Transverse colon (tissue), 4 donors: ENCODE measurements around the gene MTA1. TPM values are rescaled to one million over a fixed set of nuclear protein-coding genes. Genes with fewer than 3 reads are reported as not detected.

Source experiments
- DNase-seq: peaks from one replicate; pipeline ENCODE4 v3.0.0-alpha.2; 2019
- H3K27ac ChIP-seq, 4 donors: fragments of 200-600 bp; sonication (generic); 2 replicates each; pipeline ENCODE4 v1.5.1; 2016 to 2018; ENCODE audit warnings: inconsistent platforms in 4 of 4
- H3K27me3 ChIP-seq: fragments of 200-600 bp; sonication (generic); 2 replicates; pipeline ENCODE4 v1.5.1; 2017; ENCODE audit warnings: inconsistent platforms
- H3K36me3 ChIP-seq, 4 donors: fragments of 200-600 bp; sonication (generic); 2 replicates each; pipeline ENCODE4 v1.5.1; 2017 to 2019; ENCODE audit warnings: inconsistent platforms in 4 of 4
- H3K4me1 ChIP-seq, 4 donors: fragments of 200-600 bp; sonication (generic); 2 replicates each; pipeline ENCODE4 v1.5.1; 2017 to 2020; ENCODE audit warnings: inconsistent platforms in 4 of 4
- H3K4me3 ChIP-seq, 4 donors: fragments of 200-600 bp; sonication (generic); 1 replicate in 1 of 4; 2 replicates in 3 of 4; pipeline versions ENCODE4 v1.5.1 to v1.6.1; 2017 to 2019; ENCODE audit warnings: inconsistent platforms in 4 of 4
- H3K9me3 ChIP-seq, 2 donors: fragments of 200-600 bp; sonication (generic); 2 replicates each; pipeline ENCODE4 v1.5.1; 2017 to 2019; ENCODE audit warnings: inconsistent platforms in 2 of 2
- EP300 ChIP-seq: sonication (generic); formaldehyde crosslinking; IDR thresholded peaks from one replicate; pipeline ENCODE4 v1.6.1; 2017; ENCODE audit warnings: antibody characterized with exemption, low read depth
- POLR2A ChIP-seq: fragments of 450-650 bp; IDR thresholded peaks from one replicate; pipeline ENCODE4 v1.6.1; 2016; ENCODE audit warnings: antibody characterized with exemption, mild to moderate bottlenecking, moderate library complexity
- POLR2AphosphoS5 ChIP-seq, 3 donors: sonication (generic); formaldehyde crosslinking; IDR thresholded peaks; one replicate each; pipeline ENCODE4 v1.6.1; 2016; ENCODE audit warnings: antibody characterized with exemption in 3 of 3
- WGBS, 2 donors: methylation state at CpG; one replicate each; pipeline ENCODE4 v1.1.5; 2018; ENCODE audit warnings: low coverage in 1 of 2; 5-methylcytosine and 5-hydroxymethylcytosine counted together
- in situ Hi-C, 4 donors: fragments of 200-750 bp; cut with MboI; loops; one replicate each; pipeline versions ENCODE4 v1.15.0 to v1.15.1; 2017; ENCODE audit warnings: low sequenced_read_pairs in 3 of 4, low pct_ligation_motif_present in 1 of 4, low pct_unique_long_range_greater_than_20kb in 1 of 4
- intact Hi-C: fragments of 100-400 bp; cut with DNase I; formaldehyde crosslinking; loops from one replicate; pipeline ENCODE4 v1.15.1; 2023; ENCODE audit warnings: low total_unique reads
- total RNA-seq, 4 donors: library from RNA; depleted of rRNA; stranded (reverse); fragments of >200 nt; gene quantifications; one replicate each; pipeline ENCODE4 v1.1.0, GENCODE V29; 2016
- TF ChIP-seq, protein P1 (sequence below), 5 experiments: fragments of 200-600 bp in 3 of 5; fragments of 450-650 bp in 2 of 5; sonication (generic) in 3 of 5; IDR thresholded peaks; 1 replicate in 2 of 5; 2 replicates in 3 of 5; pipeline ENCODE4 v1.5.1; 2016 to 2017; ENCODE audit warnings: antibody characterized with exemption in 5 of 5, inconsistent platforms in 3 of 5, mild to moderate bottlenecking in 2 of 5, moderate library complexity in 1 of 5

The MTA1 gene
- total RNA-seq, 4 donors from 2014 or later = 79.4 to 293 (median 106) TPM

DNA sequence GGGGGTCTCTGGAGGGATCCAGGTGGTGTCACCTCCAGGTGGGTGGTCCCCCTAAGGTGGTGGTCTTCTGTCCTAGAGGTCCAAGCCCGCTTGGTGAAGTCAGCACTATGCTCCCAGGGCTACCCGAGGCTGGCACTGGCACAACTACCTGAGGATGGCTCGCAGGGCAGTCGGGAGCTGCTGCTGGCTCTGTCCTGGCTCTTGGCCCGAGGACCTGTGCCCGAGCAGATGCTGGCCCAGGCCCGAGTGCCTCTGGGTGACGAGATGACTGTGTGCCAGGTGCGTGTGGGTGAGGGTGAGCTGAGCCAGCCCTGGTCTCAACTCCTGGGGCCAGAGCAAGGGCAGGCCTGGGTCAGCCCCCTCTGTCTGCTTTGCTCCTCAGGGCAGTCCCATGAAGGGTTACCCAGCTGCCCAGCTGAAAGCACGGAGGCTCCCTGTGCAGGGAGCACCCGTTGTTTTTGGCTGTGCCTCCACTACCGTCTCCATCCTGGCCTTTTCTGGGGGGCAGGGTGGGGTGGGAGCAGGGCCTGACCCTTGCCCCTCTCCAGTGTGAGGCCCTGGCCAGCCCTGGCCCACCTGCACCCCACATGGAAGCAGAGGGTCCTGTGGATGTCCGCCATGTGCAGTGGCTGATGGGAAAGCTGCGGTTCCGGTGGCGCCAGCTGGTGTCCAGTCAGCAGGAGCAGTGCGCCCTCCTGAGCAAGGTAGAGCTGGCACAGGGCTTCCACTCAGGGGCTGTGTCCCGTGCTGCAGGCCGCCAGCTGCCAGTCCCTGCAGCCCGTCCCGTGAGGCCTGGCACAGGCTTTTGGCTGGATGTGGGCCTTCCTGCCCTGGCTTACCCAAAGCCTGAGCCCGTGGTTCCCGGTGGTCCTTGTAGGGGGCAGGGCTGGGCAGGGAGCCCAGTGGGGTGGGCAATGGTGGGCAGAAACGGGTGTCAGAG lies 72.7 kb downstream of the MTA1 start:
- H3K4me3 ChIP-seq = no peak overlapping the region

DNA sequence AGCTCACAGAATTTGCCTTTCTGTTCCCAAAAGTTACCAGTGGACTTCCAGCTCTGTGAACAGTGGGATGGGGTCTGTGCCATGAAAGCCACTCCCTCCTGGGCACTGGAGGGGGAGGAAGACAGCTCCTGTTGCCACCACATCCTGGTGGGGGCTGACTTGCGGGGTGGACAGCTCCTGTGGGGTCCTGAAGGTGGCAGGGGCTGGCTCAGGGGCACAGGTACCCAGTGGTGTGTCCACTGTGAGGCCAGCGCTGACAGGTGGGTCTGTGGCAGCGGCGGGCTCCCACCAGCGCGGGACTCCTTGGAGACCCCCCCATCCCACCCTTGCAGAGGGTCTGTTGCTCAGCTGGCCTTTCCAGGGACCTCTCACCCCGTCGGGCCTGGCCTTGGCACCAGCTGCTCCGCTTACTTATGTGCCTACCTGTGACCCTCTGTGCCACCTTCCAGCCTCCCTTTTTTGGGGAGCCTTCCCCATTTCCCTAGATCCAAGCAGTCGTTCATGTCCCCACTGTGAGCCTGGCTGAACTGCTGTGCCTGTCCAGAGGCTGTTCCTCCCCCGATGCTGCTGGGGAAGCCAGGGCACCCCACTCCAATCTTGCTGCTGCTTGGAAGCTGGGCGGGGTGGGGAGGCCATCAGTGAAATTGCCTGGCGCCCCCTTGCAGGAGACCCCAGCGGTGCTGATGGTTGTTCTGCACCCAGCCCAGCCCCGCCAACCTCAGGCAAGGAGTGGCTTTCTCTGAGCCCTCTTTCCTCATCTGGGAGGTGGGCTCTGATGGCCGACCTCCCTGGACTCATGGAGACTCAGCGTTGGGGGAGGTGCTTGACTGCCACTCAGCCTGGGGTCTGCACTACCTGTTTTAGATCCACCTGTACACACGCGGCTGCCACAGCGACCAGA lies 73.6 kb downstream of the MTA1 start:
- in situ Hi-C loops (no loop called here), intact Hi-C loops (no loop called here)
- H3K27me3 ChIP-seq = no peaks in the 10 kb centered on the region
- TF ChIP-seq, protein P1, sequence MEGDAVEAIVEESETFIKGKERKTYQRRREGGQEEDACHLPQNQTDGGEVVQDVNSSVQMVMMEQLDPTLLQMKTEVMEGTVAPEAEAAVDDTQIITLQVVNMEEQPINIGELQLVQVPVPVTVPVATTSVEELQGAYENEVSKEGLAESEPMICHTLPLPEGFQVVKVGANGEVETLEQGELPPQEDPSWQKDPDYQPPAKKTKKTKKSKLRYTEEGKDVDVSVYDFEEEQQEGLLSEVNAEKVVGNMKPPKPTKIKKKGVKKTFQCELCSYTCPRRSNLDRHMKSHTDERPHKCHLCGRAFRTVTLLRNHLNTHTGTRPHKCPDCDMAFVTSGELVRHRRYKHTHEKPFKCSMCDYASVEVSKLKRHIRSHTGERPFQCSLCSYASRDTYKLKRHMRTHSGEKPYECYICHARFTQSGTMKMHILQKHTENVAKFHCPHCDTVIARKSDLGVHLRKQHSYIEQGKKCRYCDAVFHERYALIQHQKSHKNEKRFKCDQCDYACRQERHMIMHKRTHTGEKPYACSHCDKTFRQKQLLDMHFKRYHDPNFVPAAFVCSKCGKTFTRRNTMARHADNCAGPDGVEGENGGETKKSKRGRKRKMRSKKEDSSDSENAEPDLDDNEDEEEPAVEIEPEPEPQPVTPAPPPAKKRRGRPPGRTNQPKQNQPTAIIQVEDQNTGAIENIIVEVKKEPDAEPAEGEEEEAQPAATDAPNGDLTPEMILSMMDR (IDR thresholded peaks at IDR 0.05) = no peak
- TF ChIP-seq POLR2A (no peak), EP300 (no peak), POLR2AphosphoS5 (IDR thresholded peaks at IDR 0.05) (no peak)
- no peaks in the 10 kb centered on the region for H3K9me3 ChIP-seq
- H3K27ac ChIP-seq = no peak overlapping the region
- WGBS, 2 donors = 95% methylated on average over 14 of the region's 20 CpGs; no CpG with 5 or more reads in 1 of the 2 donors
- H3K36me3 ChIP-seq = no peaks in the 10 kb centered on the region
- peaks cover 14 to 30% (median 24%) of the 10 kb centered on the region in 4 donors for H3K4me1 ChIP-seq
- DNase-seq = no peak
- H3K4me3 ChIP-seq = no peak overlapping the region

More for the DNA sequence above, 72.7 kb downstream of the MTA1 start:
- TF ChIP-seq, protein P1 (IDR thresholded peaks at IDR 0.05) = no peak
- peaks cover 2% of the 10 kb centered on the region for H3K27me3 ChIP-seq
- in situ Hi-C loops = no loop called here
- no peaks in the 10 kb centered on the region for H3K36me3 ChIP-seq
- H3K4me1 ChIP-seq = peaks cover 14 to 39% (median 33%) of the 10 kb centered on the region in 4 donors
- intact Hi-C loops = no loop called here
- WGBS, 2 donors = 89% methylated on average over 24 of the region's 24 CpGs; no CpG with 5 or more reads in 1 of the 2 donors
- H3K27ac ChIP-seq = peak overlapping the region in 3 of 4 donors; percentile 93 to 99 (median 99)
- H3K9me3 ChIP-seq = no peaks in the 10 kb centered on the region
- DNase-seq = no peak

DNA sequence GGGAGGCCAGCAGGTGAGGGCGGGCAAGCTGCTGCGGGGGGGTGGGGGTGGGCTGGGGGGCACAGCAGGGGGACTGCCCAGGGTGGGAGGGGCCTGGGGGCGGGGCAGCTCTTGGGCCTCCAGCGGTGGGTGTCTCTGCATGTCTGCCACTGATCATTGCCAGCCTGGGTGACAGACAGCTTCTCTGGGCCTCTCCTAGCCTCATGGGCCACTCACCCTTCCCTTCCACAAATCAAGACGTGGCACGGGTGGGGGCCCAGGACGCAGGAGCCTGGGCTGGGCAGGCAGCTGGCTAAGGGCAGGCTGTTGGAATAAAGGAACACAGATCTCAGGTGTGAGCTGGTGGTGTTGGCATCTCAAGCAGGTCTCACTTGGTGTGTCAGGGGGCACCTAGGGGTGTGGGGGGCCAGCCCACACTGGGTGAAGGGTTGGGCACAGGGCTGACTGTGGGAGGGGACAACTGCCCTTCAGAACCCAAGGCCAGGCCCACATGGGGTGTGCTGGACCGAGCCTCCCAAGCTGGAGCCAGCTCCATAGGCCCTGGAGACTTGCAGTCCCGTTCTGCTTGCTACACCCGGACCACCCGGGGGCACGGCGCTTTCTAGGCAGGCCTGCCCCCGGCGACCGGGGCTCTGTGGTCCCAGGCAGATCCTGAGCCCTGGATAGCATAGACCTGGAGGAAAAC lies 74.4 kb downstream of the MTA1 start:
- no peaks in the 10 kb centered on the region for H3K27me3 ChIP-seq
- WGBS, 2 donors = 91% methylated on average over 8 of the region's 16 CpGs; no CpG with 5 or more reads in 1 of the 2 donors
- no peaks in the 10 kb centered on the region for H3K36me3 ChIP-seq
- TF ChIP-seq, protein P1 (IDR thresholded peaks at IDR 0.05) = no peak
- TF ChIP-seq EP300 = no peak
- TF ChIP-seq POLR2A = no peak
- no peak for TF ChIP-seq POLR2AphosphoS5 (IDR thresholded peaks at IDR 0.05)
- H3K9me3 ChIP-seq = no peaks in the 10 kb centered on the region
- H3K27ac ChIP-seq = no peak overlapping the region
- H3K4me3 ChIP-seq = no peak overlapping the region
- intact Hi-C loops = no loop called here
- H3K4me1 ChIP-seq = peaks cover 6 to 22% (median 15%) of the 10 kb centered on the region in 4 donors
- in situ Hi-C loops = no loop called here
- no peak for DNase-seq

DNA sequence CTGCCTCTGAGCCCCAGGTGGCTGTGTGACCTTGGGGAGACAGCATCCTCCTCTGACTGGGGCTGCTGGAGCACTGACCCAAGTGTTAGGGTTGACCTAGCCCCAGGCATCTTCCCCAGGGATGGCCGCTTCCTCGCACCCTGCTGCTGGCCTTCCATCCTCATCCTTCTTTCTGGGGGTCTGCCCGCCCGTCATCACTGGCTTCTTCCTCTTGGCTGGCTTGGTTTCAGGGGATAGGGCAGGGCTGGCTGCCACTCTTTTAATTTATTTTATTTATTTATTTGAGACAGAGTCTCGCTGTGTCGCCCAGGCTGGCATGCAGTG lies 74.9 kb downstream of the MTA1 start:
- 93 to 96% methylated on average over 3 to 6 of the region's 6 CpGs for WGBS, 2 donors
- no peaks in the 10 kb centered on the region for H3K36me3 ChIP-seq
- TF ChIP-seq, protein P1 (IDR thresholded peaks at IDR 0.05) = no peak
- DNase-seq = no peak
- H3K27ac ChIP-seq = no peak overlapping the region
- intact Hi-C loops (no loop called here), in situ Hi-C loops (no loop called here)
- H3K4me1 ChIP-seq = peaks cover 1 to 17% (median 10%) of the 10 kb centered on the region in 4 donors
- H3K4me3 ChIP-seq = no peak overlapping the region
- H3K9me3 ChIP-seq = no peaks in the 10 kb centered on the region
- H3K27me3 ChIP-seq = no peaks in the 10 kb centered on the region
